Mesenchymal stem cell (in vitro differentiated cells and primary cell): Measurements from ENCODE around the gene SLC25A26.

Experiments
- DNase-seq: peaks from one replicate; pipeline ENCODE4 v3.0.0-alpha.2; 2013
- H2AFZ ChIP-seq: one replicate; pipeline ENCODE4 v1.6.1; 2013; ENCODE audit warnings: low read depth, mild to moderate bottlenecking, control low read depth, inconsistent platforms, low read length, moderate library complexity
- H2AK5ac ChIP-seq: 2 replicates; pipeline ENCODE4 v1.6.1; 2013; ENCODE audit warnings: low read length, moderate library complexity, mild to moderate bottlenecking, inconsistent platforms; ENCODE audit not compliant: severe bottlenecking
- H2BK120ac ChIP-seq: one replicate; pipeline ENCODE4 v1.6.1; 2013; ENCODE audit warnings: low read depth, mild to moderate bottlenecking, inconsistent platforms, low read length, moderate library complexity
- H2BK12ac ChIP-seq, 2 experiments: one replicate each; pipeline ENCODE4 v1.6.1; 2013; ENCODE audit warnings: inconsistent platforms in 2 of 2, low read length in 2 of 2, mild to moderate bottlenecking in 2 of 2, moderate library complexity in 2 of 2, control low read depth in 1 of 2
- H2BK15ac ChIP-seq: one replicate; pipeline ENCODE4 v1.6.1; 2013; ENCODE audit warnings: mild to moderate bottlenecking, low read depth, inconsistent platforms; ENCODE audit not compliant: poor library complexity, severe bottlenecking
- H2BK5ac ChIP-seq: 2 replicates; pipeline ENCODE4 v1.6.1; 2013; ENCODE audit warnings: low read depth, mild to moderate bottlenecking, low read length, control low read depth, inconsistent platforms; ENCODE audit not compliant: poor library complexity, severe bottlenecking
- H3K14ac ChIP-seq, 2 experiments: one replicate each; pipeline ENCODE4 v1.6.1; 2013; ENCODE audit warnings: inconsistent platforms in 2 of 2, low read length in 2 of 2, control low read depth in 1 of 2, mild to moderate bottlenecking in 1 of 2, moderate library complexity in 1 of 2
- H3K18ac ChIP-seq, 2 experiments: one replicate each; pipeline ENCODE4 v1.6.1; 2013; ENCODE audit warnings: inconsistent platforms in 2 of 2, low read length in 2 of 2, control low read depth in 1 of 2, low read depth in 1 of 2, mild to moderate bottlenecking in 1 of 2
- H3K23ac ChIP-seq, 2 experiments: one replicate each; pipeline ENCODE4 v1.6.1; 2013; ENCODE audit warnings: inconsistent platforms in 2 of 2, low read length in 2 of 2, mild to moderate bottlenecking in 2 of 2, moderate library complexity in 2 of 2, control low read depth in 1 of 2
- H3K27ac ChIP-seq: 2 replicates; pipeline ENCODE4 v1.5.1; 2013; ENCODE audit warnings: mild to moderate bottlenecking, moderate library complexity, low read length, control low read depth, inconsistent platforms; ENCODE audit not compliant: poor library complexity, severe bottlenecking
- H3K27me3 ChIP-seq, 2 experiments: 2 replicates each; pipeline versions ENCODE4 v1.6.1 to v1.7.0; 2013; ENCODE audit warnings: low read length in 2 of 2, mild to moderate bottlenecking in 2 of 2, moderate library complexity in 2 of 2, control low read depth in 1 of 2, inconsistent platforms in 1 of 2; ENCODE audit not compliant: control insufficient read depth in 1 of 2, insufficient read depth in 1 of 2
- H3K36me3 ChIP-seq, 2 experiments: 2 replicates each; pipeline versions ENCODE4 v1.6.1 to v1.7.0; 2013; ENCODE audit warnings: low read length in 2 of 2, control low read depth in 1 of 2, inconsistent platforms in 1 of 2, low read depth in 1 of 2, mild to moderate bottlenecking in 1 of 2; ENCODE audit not compliant: insufficient read depth in 2 of 2, control insufficient read depth in 1 of 2
- H3K4ac ChIP-seq, 2 experiments: one replicate each; pipeline ENCODE4 v1.6.1; 2013; ENCODE audit warnings: inconsistent platforms in 2 of 2, low read length in 2 of 2, mild to moderate bottlenecking in 2 of 2, moderate library complexity in 2 of 2, control low read depth in 1 of 2, low read depth in 1 of 2
- H3K4me1 ChIP-seq: 2 replicates; pipeline ENCODE4 v1.6.1; 2013; ENCODE audit warnings: low read depth, low read length, control low read depth; ENCODE audit not compliant: control insufficient read depth, insufficient read depth
- H3K4me2 ChIP-seq: 2 replicates; pipeline ENCODE4 v1.6.1; 2013; ENCODE audit warnings: low read length, mild to moderate bottlenecking, inconsistent platforms; ENCODE audit not compliant: poor library complexity, severe bottlenecking
- H3K4me3 ChIP-seq, 2 experiments: 2 replicates each; pipeline versions ENCODE4 v1.5.1 to v1.7.0; 2013; ENCODE audit warnings: low read length in 2 of 2, mild to moderate bottlenecking in 2 of 2, control low read depth in 1 of 2, low read depth in 1 of 2; ENCODE audit not compliant: insufficient read depth in 1 of 2
- H3K79me1 ChIP-seq: replicated peaks from 2 replicates; pipeline ENCODE4 v1.6.1; 2013; ENCODE audit warnings: mild to moderate bottlenecking, control low read depth, low read length, inconsistent platforms; ENCODE audit not compliant: poor library complexity, severe bottlenecking
- H3K9ac ChIP-seq: 2 replicates; pipeline ENCODE4 v1.7.0; 2013; ENCODE audit warnings: mild to moderate bottlenecking, low read length, moderate library complexity
- H3K9me3 ChIP-seq: 2 replicates; pipeline ENCODE4 v1.7.0; 2013; ENCODE audit warnings: mild to moderate bottlenecking, low read length; ENCODE audit not compliant: control insufficient read depth
- H4K8ac ChIP-seq: one replicate; pipeline ENCODE4 v1.6.1; 2013; ENCODE audit warnings: inconsistent platforms, mild to moderate bottlenecking, low read length, moderate library complexity
- H4K91ac ChIP-seq: one replicate; pipeline ENCODE4 v1.6.1; 2013; ENCODE audit warnings: mild to moderate bottlenecking, low read length, inconsistent platforms
- WGBS: methylation state at CpG from one replicate; pipeline ENCODE4 v1.1.7; 2013; ENCODE audit warnings: mixed read lengths; 5-methylcytosine and 5-hydroxymethylcytosine counted together

SLC25A26 gene

GRCh38 chr3:66383023-66383422 lies 162.2 kb downstream of the SLC25A26 start:
- Histone ChIP-seq H3K4me1 (peaks cover 13% of the 10 kb centered on the region), H3K9me3 (peaks cover 13% of the 10 kb centered on the region), H3K27ac (no peak overlapping the region), H3K18ac (no peak overlapping the region), H2AFZ (no peak overlapping the region), H3K79me1 (peaks cover 45% of the 10 kb centered on the region), H4K91ac (no peak overlapping the region), H2BK12ac (no peak overlapping the region), H3K4me3 (no peak overlapping the region), H3K14ac (no peak overlapping the region), H3K9ac (no peak overlapping the region), H2BK120ac (no peak overlapping the region), H2BK15ac (no peak overlapping the region), H3K27me3 (no peaks in the 10 kb centered on the region), H2BK5ac (no peak overlapping the region), H3K23ac (no peak overlapping the region), H4K8ac (no peak overlapping the region), H3K4me2 (no peak overlapping the region), H3K4ac (no peak overlapping the region), H2AK5ac (no peak overlapping the region), H3K36me3 (peaks cover 73 to 94% of the 10 kb centered on the region in 2 experiments)
- DNase-seq: no peak
- WGBS: 97% methylated on average over 18 of the region's 18 CpGs

GRCh38 chr3:66383998-66384745 lies 163.4 kb downstream of the SLC25A26 start:
- H2AFZ ChIP-seq: no peak overlapping the region
- H3K9me3 ChIP-seq: peaks cover 13% of the 10 kb centered on the region
- H3K23ac ChIP-seq: peak overlapping the region in 1 of 2 experiments; percentile 67
- no peak overlapping the region for H3K18ac ChIP-seq
- WGBS: 97% methylated on average over 20 of the region's 20 CpGs
- no peak overlapping the region for H3K14ac ChIP-seq
- no peak overlapping the region for H3K27ac ChIP-seq
- no peak overlapping the region for H2BK12ac ChIP-seq
- no peak overlapping the region for H3K9ac ChIP-seq
- no peak overlapping the region for H2AK5ac ChIP-seq
- H3K4me1 ChIP-seq: peaks cover 12% of the 10 kb centered on the region
- H3K36me3 ChIP-seq: peaks cover 70 to 82% of the 10 kb centered on the region in 2 experiments
- H4K91ac ChIP-seq: no peak overlapping the region
- H3K4me2 ChIP-seq: no peak overlapping the region
- no peak overlapping the region for H2BK120ac ChIP-seq
- DNase-seq: no peak
- H3K27me3 ChIP-seq: no peaks in the 10 kb centered on the region
- H4K8ac ChIP-seq: no peak overlapping the region
- H3K4me3 ChIP-seq: no peak overlapping the region
- H2BK15ac ChIP-seq: no peak overlapping the region
- H3K4ac ChIP-seq: no peak overlapping the region
- H3K79me1 ChIP-seq: peaks cover 44% of the 10 kb centered on the region
- H2BK5ac ChIP-seq: no peak overlapping the region

GRCh38 chr3:66385066-66385465 lies 164.3 kb downstream of the SLC25A26 start:
- Histone ChIP-seq H3K4me2 (no peak overlapping the region), H4K91ac (no peak overlapping the region), H3K4me1 (peaks cover 12% of the 10 kb centered on the region), H3K14ac (no peak overlapping the region), H3K9me3 (peaks cover 13% of the 10 kb centered on the region), H3K36me3 (peaks cover 64 to 77% of the 10 kb centered on the region in 2 experiments), H2BK15ac (no peak overlapping the region), H2BK120ac (no peak overlapping the region), H3K79me1 (peaks cover 42% of the 10 kb centered on the region), H3K23ac (no peak overlapping the region), H2AK5ac (no peak overlapping the region), H2BK5ac (no peak overlapping the region), H3K9ac (no peak overlapping the region), H2BK12ac (no peak overlapping the region), H3K4me3 (no peak overlapping the region), H3K27ac (no peak overlapping the region), H3K4ac (no peak overlapping the region), H4K8ac (no peak overlapping the region), H2AFZ (no peak overlapping the region), H3K27me3 (no peaks in the 10 kb centered on the region), H3K18ac (no peak overlapping the region)
- DNase-seq: no peak

- H2AFZ ChIP-seq: no peak overlapping the region
- H2BK12ac ChIP-seq: no peak overlapping the region
- no peak overlapping the region for H2BK15ac ChIP-seq
- H3K36me3 ChIP-seq: peaks cover 54 to 68% of the 10 kb centered on the region in 2 experiments
- H3K79me1 ChIP-seq: peaks cover 35% of the 10 kb centered on the region
- peaks cover 13% of the 10 kb centered on the region for H3K9me3 ChIP-seq
- H3K27ac ChIP-seq: peak overlapping the region; percentile 64
- H3K4me2 ChIP-seq: no peak overlapping the region
- no peak overlapping the region for H3K4me3 ChIP-seq
- H4K91ac ChIP-seq: no peak overlapping the region
- DNase-seq: no peak
- H3K18ac ChIP-seq: no peak overlapping the region
- 98% methylated on average over 12 of the region's 12 CpGs for WGBS
- H2BK5ac ChIP-seq: no peak overlapping the region
- no peak overlapping the region for H4K8ac ChIP-seq
- H2BK120ac ChIP-seq: no peak overlapping the region
- H3K23ac ChIP-seq: no peak overlapping the region
- no peak overlapping the region for H3K14ac ChIP-seq
- peak overlapping the region; percentile 92 for H2AK5ac ChIP-seq
- no peak overlapping the region for H3K4ac ChIP-seq
- H3K9ac ChIP-seq: no peak overlapping the region
- peaks cover 12% of the 10 kb centered on the region for H3K4me1 ChIP-seq
- no peaks in the 10 kb centered on the region for H3K27me3 ChIP-seq
Observed at GRCh38 chr3:66386011-66386924, 165.5 kb downstream of the SLC25A26 start.
